ENCODE measurements around the gene LPIN3. TPM values are rescaled to one million over a fixed set of nuclear protein-coding genes. Genes with fewer than 3 reads are reported as not detected.

LPIN3 gene
- total RNA-seq, 1 experiment from 2014 or later: 32.6 TPM

DNA sequence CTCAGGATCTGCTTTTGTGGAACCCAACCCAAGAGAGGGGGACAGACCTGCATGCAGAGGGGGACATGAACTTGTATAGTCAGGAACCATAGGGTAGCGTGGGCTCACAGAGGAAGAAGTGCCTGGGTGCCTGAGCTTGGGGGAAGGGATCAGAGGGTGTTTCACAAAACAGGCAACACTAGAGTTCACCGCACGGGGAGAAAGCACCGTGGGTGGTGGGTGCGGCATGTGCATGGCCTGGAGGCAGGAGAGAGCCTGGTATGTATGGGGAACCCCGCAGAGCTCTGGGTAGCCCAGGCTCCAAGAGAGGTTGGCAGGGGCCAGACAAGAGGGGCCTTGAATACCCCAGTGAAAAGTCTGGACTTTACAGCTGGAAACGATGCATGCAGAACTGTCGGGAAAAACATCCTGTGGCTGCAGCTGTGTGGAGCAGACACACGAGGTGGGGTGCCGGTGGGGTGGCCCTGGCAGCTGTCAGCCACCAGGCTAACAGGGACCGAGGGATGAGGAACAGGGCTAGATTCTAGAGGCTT lies 32.7 kb downstream of the LPIN3 start:
- no peaks in the 10 kb centered on the region for H3K27me3 ChIP-seq (replicated peaks; ENCODE audit: control insufficient read depth, insufficient read depth, low read length)
- no peaks in the 10 kb centered on the region for H3K4me1 ChIP-seq
- H3K9me3 ChIP-seq: peaks cover 4% of the 10 kb centered on the region; the same call in 1 of the 2 replicates
- DNase-seq: no peak
- no peak overlapping the region for H3K4me3 Mint-ChIP-seq (ENCODE audit: unreplicated experiment)
- H3K4me1 Mint-ChIP-seq (ENCODE audit: low read depth, unreplicated experiment): peaks cover 5% of the 10 kb centered on the region
- intact Hi-C loops (cut with micrococcal nuclease; ENCODE audit: unreplicated experiment): no loop called here
- peaks cover 8% of the 10 kb centered on the region for H3K9me3 Mint-ChIP-seq (ENCODE audit: unreplicated experiment)
- peaks cover 17% of the 10 kb centered on the region for H3K27me3 Mint-ChIP-seq (ENCODE audit: insufficient read depth, unreplicated experiment)
- H3K36me3 ChIP-seq (ENCODE audit: control insufficient read depth, insufficient read depth, low read length): no peaks in the 10 kb centered on the region
- TF ChIP-seq, protein P1, sequence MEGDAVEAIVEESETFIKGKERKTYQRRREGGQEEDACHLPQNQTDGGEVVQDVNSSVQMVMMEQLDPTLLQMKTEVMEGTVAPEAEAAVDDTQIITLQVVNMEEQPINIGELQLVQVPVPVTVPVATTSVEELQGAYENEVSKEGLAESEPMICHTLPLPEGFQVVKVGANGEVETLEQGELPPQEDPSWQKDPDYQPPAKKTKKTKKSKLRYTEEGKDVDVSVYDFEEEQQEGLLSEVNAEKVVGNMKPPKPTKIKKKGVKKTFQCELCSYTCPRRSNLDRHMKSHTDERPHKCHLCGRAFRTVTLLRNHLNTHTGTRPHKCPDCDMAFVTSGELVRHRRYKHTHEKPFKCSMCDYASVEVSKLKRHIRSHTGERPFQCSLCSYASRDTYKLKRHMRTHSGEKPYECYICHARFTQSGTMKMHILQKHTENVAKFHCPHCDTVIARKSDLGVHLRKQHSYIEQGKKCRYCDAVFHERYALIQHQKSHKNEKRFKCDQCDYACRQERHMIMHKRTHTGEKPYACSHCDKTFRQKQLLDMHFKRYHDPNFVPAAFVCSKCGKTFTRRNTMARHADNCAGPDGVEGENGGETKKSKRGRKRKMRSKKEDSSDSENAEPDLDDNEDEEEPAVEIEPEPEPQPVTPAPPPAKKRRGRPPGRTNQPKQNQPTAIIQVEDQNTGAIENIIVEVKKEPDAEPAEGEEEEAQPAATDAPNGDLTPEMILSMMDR (IDR thresholded peaks at IDR 0.05; ENCODE audit: insufficient read depth in 1 of 2, low read depth in 1 of 2, low read length in 1 of 2, severe bottlenecking in 1 of 2, unreplicated experiment in 1 of 2): no peak
- H3K27ac Mint-ChIP-seq (ENCODE audit: unreplicated experiment): peak overlapping the region; percentile 3
- no TSS peak for BruUV-seq (replicated peaks)
- POLR2A ChIA-PET: no interaction called here
- peaks cover 6% of the 10 kb centered on the region for H3K36me3 Mint-ChIP-seq (ENCODE audit: insufficient read depth, unreplicated experiment)
- CTCF ChIA-PET: no interaction called here
- H3K4me3 ChIP-seq (ENCODE audit: low read depth, low read length): no peak overlapping the region

DNA sequence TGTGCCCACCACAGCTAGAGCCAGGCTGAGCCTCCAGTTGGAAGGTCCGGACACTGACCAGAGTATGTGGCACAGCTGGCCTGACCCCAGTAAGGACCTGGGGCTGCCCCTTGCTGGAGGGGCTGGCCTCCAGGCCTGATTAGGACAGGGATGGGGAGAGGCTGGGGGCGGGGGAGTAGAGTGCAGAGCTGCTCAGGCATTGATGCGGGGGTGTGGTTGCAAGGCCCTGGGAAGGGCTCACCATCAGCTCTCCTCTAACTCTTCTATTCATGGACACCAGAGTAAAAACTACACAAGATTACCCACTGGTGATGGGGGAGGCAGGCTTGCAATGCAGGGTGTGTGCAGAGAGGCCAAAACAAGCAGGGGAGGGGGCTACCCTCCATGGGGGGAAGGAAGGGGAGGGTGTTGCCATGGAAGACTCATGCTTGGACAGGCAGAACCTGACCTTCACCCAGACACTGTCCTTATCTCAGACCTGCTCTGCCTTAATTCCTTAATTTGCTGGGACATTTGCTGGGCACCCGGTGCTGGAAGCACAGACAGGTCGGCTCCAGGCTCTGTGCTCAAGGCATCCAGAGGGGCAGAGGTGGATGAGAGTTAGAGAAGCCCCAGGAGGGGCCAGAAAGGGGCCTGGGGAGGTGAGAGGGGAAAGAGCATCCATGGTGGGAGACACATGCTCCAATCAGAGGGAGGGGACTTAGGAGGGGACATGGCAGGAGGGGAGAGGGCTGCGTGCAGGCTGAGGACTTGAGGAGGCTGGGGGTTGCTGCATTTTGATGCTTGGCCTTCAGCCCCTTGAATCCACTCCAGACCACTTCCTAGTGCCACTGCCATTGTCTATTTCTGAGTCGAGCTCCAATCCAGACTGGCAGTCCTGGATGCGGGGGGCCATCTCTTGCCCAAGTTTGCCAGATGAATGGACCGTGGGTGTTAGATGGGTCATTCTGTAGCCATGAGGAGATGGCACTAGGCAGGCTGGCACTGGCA lies 33.6 kb downstream of the LPIN3 start:
- no peak for DNase-seq
- TF ChIP-seq, protein P1 (IDR thresholded peaks at IDR 0.05; ENCODE audit: insufficient read depth in 1 of 2, low read depth in 1 of 2, low read length in 1 of 2, severe bottlenecking in 1 of 2, unreplicated experiment in 1 of 2): no peak
- intact Hi-C loops (cut with micrococcal nuclease; ENCODE audit: unreplicated experiment): no loop called here
- CTCF ChIA-PET: interaction anchor here (0.6 kb wide), 2 partner anchors 27 to 34 kb away, joined by 4 to 5 read pairs; partner anchors contain the start of gene LPIN3
- peak overlapping the region; percentile 3 for H3K27ac Mint-ChIP-seq (ENCODE audit: unreplicated experiment)
- no TSS peak for BruUV-seq (replicated peaks)
- no peak overlapping the region for H3K4me3 ChIP-seq (ENCODE audit: low read depth, low read length)
- H3K4me1 Mint-ChIP-seq (ENCODE audit: low read depth, unreplicated experiment): peaks cover 5% of the 10 kb centered on the region
- H3K4me1 ChIP-seq: no peaks in the 10 kb centered on the region
- no peaks in the 10 kb centered on the region for H3K36me3 ChIP-seq (ENCODE audit: control insufficient read depth, insufficient read depth, low read length)
- H3K4me3 Mint-ChIP-seq (ENCODE audit: unreplicated experiment): no peak overlapping the region
- H3K36me3 Mint-ChIP-seq (ENCODE audit: insufficient read depth, unreplicated experiment): peaks cover 6% of the 10 kb centered on the region
- H3K9me3 Mint-ChIP-seq (ENCODE audit: unreplicated experiment): peaks cover 8% of the 10 kb centered on the region
- POLR2A ChIA-PET: no interaction called here
- peaks cover 4% of the 10 kb centered on the region; the same call in 1 of the 2 replicates for H3K9me3 ChIP-seq
- peaks cover 15% of the 10 kb centered on the region for H3K27me3 Mint-ChIP-seq (ENCODE audit: insufficient read depth, unreplicated experiment)
- no peaks in the 10 kb centered on the region for H3K27me3 ChIP-seq (replicated peaks; ENCODE audit: control insufficient read depth, insufficient read depth, low read length)

DNA sequence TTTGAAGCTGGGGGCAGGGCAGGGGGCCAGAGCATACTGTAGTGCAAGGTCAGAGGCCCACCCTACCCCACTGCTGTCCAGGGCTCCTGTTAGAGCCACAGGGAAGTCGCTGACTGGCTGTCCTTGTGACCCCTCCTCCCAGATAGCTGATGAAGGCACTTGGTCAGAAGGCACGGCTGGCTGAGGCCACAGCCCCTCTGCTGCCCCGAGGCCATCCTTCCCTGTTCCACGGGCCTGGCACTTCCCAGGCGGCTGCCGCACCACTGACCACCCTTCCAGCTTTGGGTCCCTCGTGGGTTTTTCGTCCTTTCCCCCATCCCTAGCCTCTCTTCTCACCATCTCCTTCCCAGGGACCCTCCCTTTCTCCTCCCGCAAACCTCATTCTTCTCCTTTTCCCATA lies 35.2 kb downstream of the LPIN3 start:
- Mint-ChIP-seq H3K36me3 (ENCODE audit: insufficient read depth, unreplicated experiment) (peaks cover 5% of the 10 kb centered on the region), H3K9me3 (ENCODE audit: unreplicated experiment) (peaks cover 7% of the 10 kb centered on the region), H3K4me3 (ENCODE audit: unreplicated experiment) (no peak overlapping the region), H3K27ac (ENCODE audit: unreplicated experiment) (no peak overlapping the region), H3K4me1 (ENCODE audit: low read depth, unreplicated experiment) (peaks cover 12% of the 10 kb centered on the region), H3K27me3 (ENCODE audit: insufficient read depth, unreplicated experiment) (peaks cover 25% of the 10 kb centered on the region)
- H3K4me1 ChIP-seq: no peaks in the 10 kb centered on the region
- H3K4me3 ChIP-seq (ENCODE audit: low read depth, low read length): no peak overlapping the region
- no peaks in the 10 kb centered on the region; the same call in 1 of the 2 replicates for H3K27me3 ChIP-seq (replicated peaks; ENCODE audit: control insufficient read depth, insufficient read depth, low read length)
- peaks cover 4% of the 10 kb centered on the region; the same call in 1 of the 2 replicates for H3K9me3 ChIP-seq
- no peak for DNase-seq
- BruUV-seq (replicated peaks): no TSS peak
- ChIA-PET POLR2A (no interaction called here), CTCF (no interaction called here)
- TF ChIP-seq, protein P1 (IDR thresholded peaks at IDR 0.05; ENCODE audit: insufficient read depth in 1 of 2, low read depth in 1 of 2, low read length in 1 of 2, severe bottlenecking in 1 of 2, unreplicated experiment in 1 of 2): no peak
- H3K36me3 ChIP-seq (ENCODE audit: control insufficient read depth, insufficient read depth, low read length): no peaks in the 10 kb centered on the region
- intact Hi-C loops (cut with micrococcal nuclease; ENCODE audit: unreplicated experiment): no loop called here
